Left forelimb (tissue), 1 donor: ENCODE measurements around the gene VWA7.

ENCODE experiments used
- DNase-seq: peaks from one replicate; pipeline ENCODE4 v3.0.0-alpha.2; 2018; ENCODE audit warnings: low spot score

Gene VWA7

GRCh38 chr6:31758281-31758680 is 18.8 kb downstream of the VWA7 start:
- no peak for DNase-seq

- no peak for DNase-seq
Measured at GRCh38 chr6:31752739-31753319, 24.3 kb downstream of the VWA7 start.

GRCh38 chr6:31750411-31751022 is 26.6 kb downstream of the VWA7 start:
- no peak for DNase-seq

GRCh38 chr6:31749301-31750036 is 27.7 kb downstream of the VWA7 start:
- DNase-seq, result no peak

GRCh38 chr6:31744422-31744821 is 32.7 kb downstream of the VWA7 start:
- DNase-seq, result no peak

- DNase-seq, result no peak
Measured at GRCh38 chr6:31742894-31743293, 34.2 kb downstream of the VWA7 start.

- no peak for DNase-seq
Measured at GRCh38 chr6:31741815-31742214, 35.3 kb downstream of the VWA7 start.

- DNase-seq, result no peak
Measured at GRCh38 chr6:31740397-31741223, 36.5 kb downstream of the VWA7 start.

GRCh38 chr6:31739639-31740396 is 37.3 kb downstream of the VWA7 start, which contains the start of gene MSH5:
Gene MSH5 (plus strand): TSS chr6:31740005. CDS start chr6:31740467, 462 bp downstream.
- peak; percentile 99 for DNase-seq

- no peak for DNase-seq
Measured at GRCh38 chr6:31737991-31738979, 38.8 kb downstream of the VWA7 start.

- no peak for DNase-seq
Measured at GRCh38 chr6:31737315-31737990, 39.7 kb downstream of the VWA7 start.

GRCh38 chr6:31736768-31737314 is 40.3 kb downstream of the VWA7 start:
- DNase-seq, result no peak

- DNase-seq, result peak; percentile 91
Measured at GRCh38 chr6:31736021-31736767, 40.9 kb downstream of the VWA7 start, which contains the start of gene CLIC1. Gene CLIC1 (minus strand): TSS chr6:31736530. CDS start chr6:31736300, 230 bp downstream.

GRCh38 chr6:31734821-31735406 is 42.2 kb downstream of the VWA7 start:
- DNase-seq, result no peak

GRCh38 chr6:31734247-31734820 is 42.8 kb downstream of the VWA7 start:
- no peak for DNase-seq

GRCh38 chr6:31733734-31734133 is 43.4 kb downstream of the VWA7 start:
- DNase-seq, result no peak

- no peak for DNase-seq
Measured at GRCh38 chr6:31732029-31732428, 45.1 kb downstream of the VWA7 start.

GRCh38 chr6:31730631-31731086 is 46.5 kb downstream of the VWA7 start:
- no peak for DNase-seq
